ENCODE results near the gene USHBP1.
A peak's percentile ranks its signal among the peaks of the same experiment; 100 is the strongest.

Gene USHBP1

DNA sequence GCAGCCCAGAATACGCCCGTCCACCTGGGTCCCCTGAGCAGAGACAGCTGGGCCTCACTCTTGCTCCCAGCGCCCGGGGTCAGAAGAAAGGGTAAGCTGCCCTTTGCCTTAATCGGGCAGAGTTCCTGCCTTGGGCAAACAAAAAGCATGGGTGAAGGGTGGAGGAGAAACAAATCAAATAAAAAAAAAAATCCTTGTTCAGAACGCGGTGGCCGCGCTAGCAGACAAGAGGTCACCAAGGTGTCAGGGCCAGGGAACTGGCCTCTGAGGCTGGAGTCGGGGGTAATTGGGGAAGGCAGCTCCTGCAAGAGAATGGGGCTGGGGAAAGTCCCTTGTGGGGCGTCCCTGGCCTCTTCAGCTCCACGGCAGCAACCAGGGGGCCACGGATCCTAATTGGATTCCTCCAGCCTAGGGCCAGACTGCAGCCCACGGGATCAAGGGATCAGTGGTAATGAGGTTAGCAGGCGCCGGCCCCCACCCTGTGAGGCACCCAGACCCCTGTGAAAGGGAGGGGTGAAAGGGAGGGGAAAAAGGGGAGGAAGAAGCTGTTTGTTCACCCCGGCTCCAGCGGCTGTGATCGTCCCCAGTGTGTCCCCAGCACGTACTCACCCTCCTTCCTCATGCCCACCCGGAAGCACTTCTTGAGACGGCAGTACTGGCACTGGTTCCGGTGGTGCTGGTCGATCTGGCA, 24.3 kb downstream of the USHBP1 start:
- DNase-seq: no peak

DNA sequence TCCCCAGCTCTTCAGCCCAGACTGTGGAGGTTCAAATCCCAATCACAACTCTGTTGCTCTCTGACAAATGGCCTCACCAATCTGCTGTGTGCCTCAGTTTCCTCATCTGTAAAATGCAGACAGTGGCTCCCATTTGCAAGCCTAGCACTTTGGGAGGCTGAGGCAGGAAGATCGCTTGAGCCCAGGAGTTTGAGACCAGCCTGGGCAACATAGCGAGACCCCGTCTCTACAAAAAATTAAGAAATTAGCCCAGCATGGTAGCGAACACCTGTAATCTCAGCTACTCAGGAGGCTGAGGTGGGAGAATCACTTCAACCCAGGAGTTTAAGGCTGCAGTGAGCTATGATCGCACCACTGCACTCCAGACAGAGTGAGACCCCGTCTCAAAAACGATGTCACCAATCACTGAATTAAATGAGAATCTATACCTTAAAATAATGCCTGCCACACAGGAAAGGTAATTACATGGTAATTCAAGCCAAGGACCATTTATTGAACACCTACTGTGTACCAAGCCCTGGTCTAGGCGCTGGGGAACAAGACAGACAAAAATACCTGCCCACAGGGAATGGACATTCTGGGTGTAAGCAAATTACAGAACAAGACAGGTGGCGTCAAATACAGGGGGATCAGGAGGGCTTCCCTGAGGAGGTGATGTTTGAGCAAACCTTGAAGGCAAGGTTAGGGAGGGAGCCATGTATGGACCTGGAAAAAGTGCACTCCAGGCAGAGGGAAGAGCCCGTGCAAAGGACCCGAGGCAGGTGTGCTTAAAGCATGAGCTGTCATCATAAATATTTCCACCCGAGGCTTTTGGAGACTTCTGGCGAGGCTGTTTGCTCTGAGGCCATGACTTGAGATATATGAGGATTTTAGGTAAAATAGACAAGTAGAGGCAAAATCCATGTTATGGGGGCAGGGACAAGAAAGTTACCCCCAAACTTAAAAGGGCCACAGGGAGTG, 26.5 kb downstream of the USHBP1 start:
- no peak for DNase-seq

GRCh38 chr19:17236811-17237543, 27.6 kb downstream of the USHBP1 start:
- DNase-seq: no peak

DNA sequence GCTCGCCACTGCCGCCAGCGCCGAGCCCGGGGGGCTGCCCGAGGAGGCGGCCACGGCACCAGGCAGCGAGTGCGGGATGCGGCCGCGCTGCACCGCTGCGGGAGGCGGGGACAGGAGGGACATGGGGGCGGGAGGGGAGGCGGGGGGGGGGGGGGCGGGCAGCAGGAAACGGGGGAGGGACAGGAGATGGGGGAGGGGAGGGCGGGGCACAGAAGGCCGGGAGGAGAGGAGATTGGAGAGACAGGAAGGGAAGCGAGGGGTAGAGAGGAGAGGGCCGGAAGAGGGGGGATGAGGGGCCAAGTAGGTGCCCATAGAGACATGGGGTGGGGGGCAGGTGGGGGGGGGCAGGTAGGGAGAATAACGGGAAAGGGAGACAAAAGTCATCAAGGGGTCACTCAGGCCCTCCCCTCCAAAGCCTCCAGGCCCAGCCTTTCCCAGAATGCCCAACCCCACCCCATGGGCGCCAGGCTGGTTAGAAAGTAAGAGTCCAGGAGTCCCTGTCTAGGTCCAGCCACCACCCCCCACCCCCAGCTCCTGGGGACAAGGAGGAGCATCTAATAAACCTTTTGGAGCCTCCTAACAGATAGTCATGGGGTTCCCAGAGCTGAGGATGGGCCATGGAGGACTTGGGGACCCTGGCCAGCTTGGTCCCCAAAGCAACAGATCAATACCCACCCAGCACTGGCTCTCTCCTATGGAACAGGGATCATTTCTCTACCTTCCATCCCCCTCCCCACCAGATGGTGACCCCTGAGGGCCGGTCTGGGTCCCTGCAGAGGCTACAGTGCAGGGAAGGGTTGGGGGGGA, 28.4 kb downstream of the USHBP1 start:
- DNase-seq: no peak

- peak; percentile 42 to 72 (median 64) for DNase-seq
These were observed 29.1 kb downstream of the USHBP1 start for GRCh38 chr19:17235300-17235970.

DNA sequence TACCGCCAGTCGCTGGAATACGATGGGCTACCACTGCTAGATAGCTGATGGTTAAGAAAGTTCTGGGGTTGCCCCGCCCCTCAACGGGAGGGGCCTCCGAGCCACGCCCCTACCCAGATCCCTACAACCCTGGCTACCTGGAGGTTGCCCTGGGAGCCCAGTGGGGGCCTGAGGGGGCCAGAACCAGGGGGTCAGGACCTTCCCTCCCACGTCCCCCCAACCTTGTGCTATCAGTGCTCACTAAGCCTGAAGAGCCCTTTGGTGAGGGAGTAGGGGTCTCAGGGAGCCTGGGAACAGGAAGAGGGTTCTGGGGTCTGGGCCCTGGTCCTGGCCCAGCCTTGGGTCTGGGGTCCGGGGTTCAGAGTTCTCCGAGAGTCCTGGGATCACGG, 29.6 kb downstream of the USHBP1 start:
- peak in 5 of 6 experiments; percentile 21 to 53 (median 35) for DNase-seq

DNA sequence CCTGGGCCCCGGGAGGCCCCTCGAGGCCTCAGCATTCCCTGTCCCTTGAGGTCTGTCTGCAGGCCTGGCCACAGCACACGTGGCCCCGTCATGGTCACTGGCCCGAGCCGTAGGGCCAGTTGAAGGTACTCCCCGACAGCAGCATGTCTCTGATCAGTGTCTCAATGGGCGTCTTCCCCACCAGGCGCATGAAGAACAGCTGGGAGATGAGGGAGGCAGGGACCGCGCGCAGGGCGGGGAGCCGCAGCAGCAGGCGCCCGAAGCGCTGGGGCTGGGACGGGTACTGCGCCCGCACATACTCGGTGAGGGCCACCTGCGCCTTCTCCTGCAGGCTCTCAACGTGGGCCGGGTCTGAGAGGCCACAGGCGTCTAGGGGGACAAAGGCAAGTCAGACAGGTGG, 32.3 kb downstream of the USHBP1 start:
- no peak for DNase-seq

DNA sequence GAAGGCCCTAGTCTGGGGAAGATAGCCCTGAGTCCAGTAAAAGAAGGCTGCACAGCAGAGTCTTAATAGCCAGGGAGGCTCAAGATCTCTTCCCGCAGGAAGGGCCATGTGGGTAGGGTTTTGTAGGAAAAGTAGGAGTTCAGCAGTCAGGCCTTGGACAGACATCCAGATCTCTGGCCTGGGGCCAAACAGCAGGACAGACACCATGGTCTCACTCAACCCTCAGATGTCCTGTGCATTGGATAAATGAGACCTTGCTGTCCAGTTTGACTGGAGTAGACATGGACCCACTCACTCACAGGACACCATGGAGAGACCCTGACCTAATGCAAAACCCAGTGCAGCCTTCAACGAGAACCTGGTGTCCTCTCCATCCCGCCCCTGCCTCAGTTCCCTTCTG, 34.7 kb downstream of the USHBP1 start:
- no peak for DNase-seq

- DNase-seq: no peak
These were observed 36.7 kb downstream of the USHBP1 start for GRCh38 chr19:17227798-17228367.

- DNase-seq: peak; percentile 94 to 100 (median 98)
These were observed 38.3 kb downstream of the USHBP1 start, which contains the start of gene OCEL1 for GRCh38 chr19:17226002-17226933. OCEL1 (plus strand) TSS chr19:17226226; CDS start chr19:17226248, 22 bp downstream.

DNA sequence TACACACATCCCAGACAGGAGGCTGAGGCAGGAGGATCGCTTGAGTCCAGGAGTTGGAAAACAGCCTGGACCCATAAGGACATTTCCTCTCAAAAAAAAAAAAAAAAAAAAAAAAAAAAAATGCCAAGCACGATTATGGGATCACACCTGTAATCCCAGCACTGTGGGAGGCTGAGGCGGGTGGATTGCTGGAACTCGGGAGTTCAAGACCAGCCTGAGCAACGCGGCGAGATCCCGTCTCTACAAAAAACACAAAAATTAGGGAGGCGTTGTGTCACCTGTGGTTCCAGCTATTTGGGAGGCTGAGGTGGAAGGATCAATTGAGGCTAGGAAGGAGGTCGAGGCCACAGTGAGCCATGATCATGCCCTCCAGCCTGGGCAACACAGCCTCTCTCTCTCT, 39.5 kb downstream of the USHBP1 start:
- no peak for DNase-seq

DNA sequence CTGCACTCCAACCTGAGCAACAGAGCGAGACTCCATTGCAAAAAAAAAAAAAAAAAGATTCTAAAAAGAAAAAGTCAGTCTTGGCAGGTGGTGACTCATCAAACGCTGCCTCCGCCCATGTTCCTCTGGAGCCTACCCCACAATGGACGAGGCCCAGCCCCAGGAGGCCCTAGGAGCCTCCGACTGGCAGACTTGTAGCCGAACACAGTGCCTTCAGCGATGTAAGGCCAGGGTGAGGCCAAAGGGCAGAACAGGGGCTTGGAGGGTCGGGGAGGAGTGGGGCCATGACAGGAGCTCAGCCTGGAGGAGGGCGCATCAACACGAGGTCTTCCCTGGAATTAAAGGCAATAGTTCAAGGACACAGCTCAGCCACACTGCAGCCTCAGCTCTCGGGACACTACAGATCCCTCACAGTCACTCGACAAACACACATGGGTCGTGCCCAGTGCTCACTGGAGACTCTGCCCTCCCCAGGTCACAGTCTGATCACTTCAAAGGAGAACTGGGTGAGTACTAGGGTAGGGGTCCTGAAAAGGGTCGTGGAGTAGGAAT, 44.3 kb downstream of the USHBP1 start:
- DNase-seq: no peak

DNA sequence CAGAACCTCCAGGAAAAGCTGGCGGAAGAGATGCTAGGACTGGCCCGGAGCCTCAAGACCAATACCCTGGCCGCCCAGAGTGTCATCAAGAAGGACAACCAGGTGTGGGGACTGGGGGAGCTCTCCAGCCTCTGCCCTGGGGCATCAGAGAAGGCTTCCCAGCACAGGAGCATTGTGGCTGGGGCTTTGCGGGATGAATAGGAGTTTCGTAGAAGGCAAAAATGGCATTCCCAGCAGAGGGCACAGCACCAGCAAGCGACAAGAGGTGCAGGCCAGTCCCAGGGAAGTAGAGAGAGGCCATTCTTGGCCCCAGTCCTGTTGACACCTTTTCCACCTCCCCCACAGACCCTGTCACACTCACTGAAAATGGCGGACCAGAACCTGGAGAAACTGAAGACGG, 45.3 kb downstream of the USHBP1 start:
- no peak for DNase-seq

- DNase-seq: no peak
These were observed 48.4 kb downstream of the USHBP1 start for GRCh38 chr19:17216058-17216670.

- peak; percentile 77 to 88 (median 84) for DNase-seq
These were observed 49.2 kb downstream of the USHBP1 start, which contains the start of gene USE1 for GRCh38 chr19:17215127-17215971. USE1 (plus strand) TSS chr19:17215357; CDS start chr19:17215406, 49 bp downstream.

DNA sequence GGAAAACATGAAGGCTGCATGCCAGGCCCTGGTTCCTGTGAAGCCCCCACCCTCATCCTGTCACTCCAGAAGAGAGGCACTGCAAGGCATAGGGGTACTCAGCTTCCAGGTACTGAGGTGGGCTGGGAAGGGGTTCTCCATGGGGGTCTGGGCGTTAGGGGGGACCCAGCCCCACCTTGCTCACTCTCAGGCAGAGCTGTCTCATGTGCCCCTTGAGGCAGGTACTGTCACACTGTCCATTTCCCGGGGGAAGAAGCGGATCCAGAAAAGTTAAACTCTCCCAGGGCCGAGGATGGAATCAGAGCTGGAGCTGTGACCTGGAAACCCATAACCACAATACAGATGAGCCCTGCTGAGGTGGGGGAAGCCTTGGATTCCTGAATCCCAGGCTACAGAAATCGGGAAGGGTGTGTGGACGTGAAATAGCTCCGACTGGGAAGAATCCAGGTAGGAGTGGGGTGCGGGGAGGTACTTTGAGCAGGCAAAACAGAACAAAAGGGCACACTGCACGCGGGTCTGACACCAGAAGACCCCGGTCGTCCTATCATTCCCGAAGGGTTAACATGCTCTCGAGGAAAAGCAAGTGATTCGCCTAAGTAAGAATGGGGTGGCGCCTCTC, 49.9 kb downstream of the USHBP1 start:
- no peak for DNase-seq

- DNase-seq: no peak
These were observed 51.2 kb downstream of the USHBP1 start for GRCh38 chr19:17213334-17213733.

Data from stimulated activated naive CD4-positive, alpha-beta T cell (primary cell).